IMR-90 (cell line): ENCODE data around the gene PRR13. TPM values are rescaled to one million over a fixed set of nuclear protein-coding genes. Genes with fewer than 3 reads are reported as not detected.

Experiments
- ATAC-seq: fragments of 200-7000 bp; cut with Tn5 transposase; 2 replicates; pipeline ENCODE4 v1.9.1; 2020; ENCODE audit warnings: low read depth, mild to moderate bottlenecking, moderate library complexity
- BruUV-seq: library from RNA; stranded (reverse); fragments of 400-500 nt; replicated peaks from 2 replicates; lab custom pipeline; 2021; lab: Mats Ljungman, UMichigan
- CTCF ChIA-PET: fragments of 300-600 bp; formaldehyde crosslinking; extraction: SDS; loops from one replicate; lab custom pipeline; 2021; ENCODE audit warnings: antibody characterized with exemption; lab: Yijun Ruan, JAX
- POLR2A ChIA-PET: fragments of 300-600 bp; sonication (Branson Sonifier 250); formaldehyde crosslinking; loops from one replicate; lab custom pipeline; 2022; ENCODE audit warnings: antibody characterized with exemption; ENCODE audit not compliant: unreplicated experiment; lab: Charles Lee
- DNase-seq: peaks from one replicate; pipeline ENCODE4 v3.0.0; 2013
- H2AFZ ChIP-seq: replicated peaks from 2 replicates; pipeline ENCODE3; 2013; ENCODE audit warnings: low read length, mild to moderate bottlenecking; ENCODE audit not compliant: poor library complexity
- H2AK5ac ChIP-seq: 2 replicates; pipeline ENCODE4 v1.6.1; 2013; ENCODE audit warnings: low read depth, low read length, inconsistent platforms
- H2AK9ac ChIP-seq: replicated peaks from 2 replicates; pipeline ENCODE3; 2013; ENCODE audit warnings: mild to moderate bottlenecking, low read depth, low read length, moderate library complexity; ENCODE audit not compliant: poor library complexity
- H2BK120ac ChIP-seq: 2 replicates; pipeline ENCODE4 v1.6.1; 2013; ENCODE audit warnings: low read depth, low read length, inconsistent platforms
- H2BK15ac ChIP-seq: 3 replicates; pipeline ENCODE4 v1.6.1; 2013; ENCODE audit warnings: low read depth, low read length, inconsistent platforms
- H2BK20ac ChIP-seq: 2 replicates; pipeline ENCODE4 v1.6.1; 2013; ENCODE audit warnings: low read depth, mild to moderate bottlenecking, inconsistent platforms, low read length, moderate library complexity
- H2BK5ac ChIP-seq: 2 replicates; pipeline ENCODE4 v1.6.1; 2013; ENCODE audit warnings: mild to moderate bottlenecking, low read depth, low read length, inconsistent platforms; ENCODE audit not compliant: poor library complexity, severe bottlenecking
- H3K14ac ChIP-seq: replicated peaks from 2 replicates; pipeline ENCODE4 v1.6.1; 2013; ENCODE audit warnings: low read depth, low read length, inconsistent platforms
- H3K18ac ChIP-seq: 2 replicates; pipeline ENCODE4 v1.6.1; 2013; ENCODE audit warnings: low read depth, low read length, control low read depth
- H3K23ac ChIP-seq: 2 replicates; pipeline ENCODE4 v1.6.1; 2013; ENCODE audit warnings: low read depth, low read length, inconsistent platforms
- H3K27ac ChIP-seq: 2 replicates; pipeline ENCODE4 v1.5.1; 2013; ENCODE audit warnings: mild to moderate bottlenecking, control low read depth, low read length; ENCODE audit not compliant: insufficient read depth
- H3K27me3 ChIP-seq: 2 replicates; pipeline ENCODE4 v1.6.1; 2013; ENCODE audit warnings: low read length; ENCODE audit not compliant: control insufficient read depth, insufficient read depth
- H3K36me3 ChIP-seq: 2 replicates; pipeline ENCODE4 v1.6.1; 2013; ENCODE audit warnings: low read length, mixed read lengths; ENCODE audit not compliant: control insufficient read depth, insufficient read depth
- H3K4ac ChIP-seq: 2 replicates; pipeline ENCODE4 v1.6.1; 2013; ENCODE audit warnings: low read depth, low read length, inconsistent platforms
- H3K4me1 ChIP-seq: 2 replicates; pipeline ENCODE4 v1.6.1; 2013; ENCODE audit warnings: low read length, mixed read lengths; ENCODE audit not compliant: control insufficient read depth, insufficient read depth
- H3K4me2 ChIP-seq: 2 replicates; pipeline ENCODE4 v1.6.1; 2013; ENCODE audit warnings: low read depth, mild to moderate bottlenecking, control low read depth, low read length, moderate library complexity
- H3K4me3 ChIP-seq: 2 replicates; pipeline ENCODE4 v1.5.1; 2013; ENCODE audit warnings: low read depth, mild to moderate bottlenecking, control low read depth, low read length, moderate library complexity; ENCODE audit not compliant: insufficient read depth
- H3K56ac ChIP-seq: 2 replicates; pipeline ENCODE4 v1.6.1; 2013; ENCODE audit warnings: low read length, inconsistent platforms; ENCODE audit not compliant: insufficient read depth; ENCODE audit errors: extremely low read depth
- H3K79me1 ChIP-seq, 2 experiments: 2 replicates each; pipeline ENCODE4 v1.6.1; 2013; ENCODE audit warnings: low read length in 2 of 2, inconsistent platforms in 1 of 2, low read depth in 1 of 2
- H3K9ac ChIP-seq: 2 replicates; pipeline ENCODE4 v1.6.1; 2013; ENCODE audit warnings: low read depth, low read length, control low read depth
- H3K9me1 ChIP-seq: 2 replicates; pipeline ENCODE4 v1.6.1; 2013; ENCODE audit warnings: low read length, inconsistent platforms; ENCODE audit not compliant: insufficient read depth
- H3K9me3 ChIP-seq: 2 replicates; pipeline ENCODE4 v1.6.1; 2013; ENCODE audit warnings: low read length; ENCODE audit not compliant: control insufficient read depth, insufficient read depth
- H4K20me1 ChIP-seq: 2 replicates; pipeline ENCODE4 v1.6.1; 2013; ENCODE audit warnings: low read length, inconsistent platforms; ENCODE audit not compliant: insufficient read depth
- H4K5ac ChIP-seq: 2 replicates; pipeline ENCODE4 v1.6.1; 2013; ENCODE audit warnings: mild to moderate bottlenecking, low read depth, low read length, control low read depth
- H4K8ac ChIP-seq, 2 experiments: 2 replicates each; pipeline ENCODE4 v1.6.1; 2013; ENCODE audit warnings: low read depth in 2 of 2, low read length in 2 of 2, control low read depth in 1 of 2, inconsistent platforms in 1 of 2
- H4K91ac ChIP-seq: 2 replicates; pipeline ENCODE4 v1.6.1; 2013; ENCODE audit warnings: low read depth, low read length, inconsistent platforms; ENCODE audit not compliant: insufficient read depth
- CEBPB ChIP-seq: IDR thresholded peaks from 2 replicates; pipeline ENCODE4 v1.6.1; 2012; ENCODE audit warnings: low read depth, low read length, improper control_type of control experiment
- CHD1 ChIP-seq: IDR thresholded peaks from 2 replicates; pipeline ENCODE4 v1.6.1; 2012; ENCODE audit warnings: low read depth, low read length, improper control_type of control experiment
- FOS ChIP-seq: fragments of 150-350 bp; IDR thresholded peaks from 2 replicates; pipeline ENCODE4 v1.6.1; 2016; ENCODE audit warnings: low read depth, low read length
- MAFK ChIP-seq: IDR thresholded peaks from 2 replicates; pipeline ENCODE4 v1.6.1; 2012; ENCODE audit warnings: low read depth, low read length, improper control_type of control experiment
- MXI1 ChIP-seq: IDR thresholded peaks from 2 replicates; pipeline ENCODE4 v1.6.1; 2012; ENCODE audit warnings: low read depth, mild to moderate bottlenecking, low read length, moderate library complexity, borderline replicate concordance
- NFE2L2 ChIP-seq: fragments of 150-350 bp; IDR thresholded peaks from 2 replicates; pipeline ENCODE4 v1.6.1; 2016; ENCODE audit warnings: low read depth, mild to moderate bottlenecking, low read length
- POLR2A ChIP-seq: IDR thresholded peaks from 2 replicates; pipeline ENCODE4 v1.6.1; 2012; ENCODE audit warnings: mild to moderate bottlenecking, low read depth, low read length
- RAD21 ChIP-seq: IDR thresholded peaks from 2 replicates; pipeline ENCODE4 v1.6.1; 2012; ENCODE audit warnings: low read length, improper control_type of control experiment
- RCOR1 ChIP-seq: IDR thresholded peaks from 2 replicates; pipeline ENCODE4 v1.6.1; 2012; ENCODE audit warnings: mild to moderate bottlenecking, low read length, improper control_type of control experiment; ENCODE audit not compliant: insufficient replicate concordance
- RFX5 ChIP-seq: IDR thresholded peaks from 2 replicates; pipeline ENCODE4 v1.8.0; 2012; ENCODE audit warnings: low read depth, mild to moderate bottlenecking, low read length, moderate library complexity
- SMC3 ChIP-seq: fragments of 150-350 bp; IDR thresholded peaks from 2 replicates; pipeline ENCODE4 v1.6.1; 2016; ENCODE audit warnings: low read depth, mild to moderate bottlenecking, antibody characterized with exemption, low read length, moderate library complexity
- USF2 ChIP-seq: fragments of 150-350 bp; IDR thresholded peaks from 2 replicates; pipeline ENCODE4 v1.6.1; 2017; ENCODE audit warnings: mild to moderate bottlenecking, antibody characterized with exemption, low read length, low read depth
- WGBS, 2 experiments: methylation state at CpG; one replicate each; pipeline versions ENCODE4 v1.1.5 to v1.1.7; 2013; ENCODE audit warnings: missing lambda C conversion rate in 2 of 2; ENCODE audit not compliant: insufficient read length in 1 of 2; ENCODE audit errors: extremely low coverage in 2 of 2; 5-methylcytosine and 5-hydroxymethylcytosine counted together
- dilution Hi-C: fragments of 300-500 bp; cut with HindIII; formaldehyde crosslinking; loops from one replicate; pipeline ENCODE4 v1.14.3; 2018; ENCODE audit warnings: low sequenced_read_pairs; ENCODE audit not compliant: unreplicated experiment
- in situ Hi-C: fragments of 300-500 bp; cut with MboI; formaldehyde crosslinking; loops from 3 replicates; pipeline ENCODE4 v1.14.3; 2019; ENCODE audit warnings: low sequenced_read_pairs, inconsistent platforms, mixed read lengths
- intact Hi-C: fragments of 100-400 bp; cut with micrococcal nuclease; formaldehyde crosslinking; loops from 2 replicates; pipeline ENCODE4 v1.10.0; 2022
- polyA plus RNA-seq, 3 experiments: library from polyadenylated mRNA; depleted of rRNA; stranded (reverse); fragments of >200 nt; gene quantifications; 2 replicates each; pipeline ENCODE4 v1.2.3, GENCODE V29; 2012; ENCODE audit warnings: low replicate concordance in 1 of 3
- total RNA-seq: library from RNA; depleted of rRNA; stranded (reverse); fragments of >200 nt; gene quantifications from 2 replicates; pipeline ENCODE4 v1.2.3, GENCODE V29; 2012
- TF ChIP-seq, protein P1 (sequence below): fragments of 150-350 bp; IDR thresholded peaks from 2 replicates; pipeline ENCODE4 v1.6.1; 2016; ENCODE audit warnings: low read depth, mild to moderate bottlenecking, low read length, moderate library complexity, borderline replicate concordance
- TF ChIP-seq, protein P2 (sequence below): conservative IDR thresholded peaks from 2 replicates; pipeline ENCODE4 v1.5.1; 2012; ENCODE audit warnings: mild to moderate bottlenecking, low read depth, low read length, improper control_type of control experiment

Gene PRR13
- total and polyA plus RNA-seq, 2 of the 4 experiments (the other 2 are of a cell fraction) = 25.5 to 114 TPM

GRCh38 chr12:53472056-53472582, 30.6 kb downstream of the PRR13 start:
- H3K9me3 ChIP-seq = no peaks in the 10 kb centered on the region
- intact Hi-C loops (no loop called here), dilution Hi-C loops (no loop called here), in situ Hi-C loops (no loop called here)
- no peak overlapping the region for H3K4me3 ChIP-seq
- ChIA-PET CTCF (no interaction called here), POLR2A (no interaction called here)
- WGBS, 2 experiments = no CpG with 5 or more reads among the region's 1 CpG
- peaks cover 84% of the 10 kb centered on the region for H3K36me3 ChIP-seq
- H2AK5ac ChIP-seq = no peak overlapping the region
- DNase-seq (no peak), ATAC-seq (no peak)
- no peak overlapping the region for H2BK120ac ChIP-seq
- H3K9ac ChIP-seq = no peak overlapping the region
- no peak overlapping the region for H2BK5ac ChIP-seq
- peaks cover 82% of the 10 kb centered on the region for H4K20me1 ChIP-seq
- H3K27me3 ChIP-seq = no peaks in the 10 kb centered on the region
- BruUV-seq = no TSS peak
- H2AFZ ChIP-seq = no peak overlapping the region
- no peaks in the 10 kb centered on the region for H3K9me1 ChIP-seq
- no peak overlapping the region for H2BK15ac ChIP-seq
- no peak overlapping the region for H3K14ac ChIP-seq
- TF ChIP-seq, protein P1, sequence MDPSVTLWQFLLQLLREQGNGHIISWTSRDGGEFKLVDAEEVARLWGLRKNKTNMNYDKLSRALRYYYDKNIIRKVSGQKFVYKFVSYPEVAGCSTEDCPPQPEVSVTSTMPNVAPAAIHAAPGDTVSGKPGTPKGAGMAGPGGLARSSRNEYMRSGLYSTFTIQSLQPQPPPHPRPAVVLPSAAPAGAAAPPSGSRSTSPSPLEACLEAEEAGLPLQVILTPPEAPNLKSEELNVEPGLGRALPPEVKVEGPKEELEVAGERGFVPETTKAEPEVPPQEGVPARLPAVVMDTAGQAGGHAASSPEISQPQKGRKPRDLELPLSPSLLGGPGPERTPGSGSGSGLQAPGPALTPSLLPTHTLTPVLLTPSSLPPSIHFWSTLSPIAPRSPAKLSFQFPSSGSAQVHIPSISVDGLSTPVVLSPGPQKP = no peak
- TF ChIP-seq MAFK = no peak
- TF ChIP-seq MXI1 = no peak
- no peak for TF ChIP-seq SMC3
- no peak for TF ChIP-seq FOS
- TF ChIP-seq CEBPB = no peak
- no peak for TF ChIP-seq RCOR1
- no peak for TF ChIP-seq CHD1
- no peak for TF ChIP-seq NFE2L2
- TF ChIP-seq RAD21 = no peak
- TF ChIP-seq POLR2A = no peak
- TF ChIP-seq, protein P2, sequence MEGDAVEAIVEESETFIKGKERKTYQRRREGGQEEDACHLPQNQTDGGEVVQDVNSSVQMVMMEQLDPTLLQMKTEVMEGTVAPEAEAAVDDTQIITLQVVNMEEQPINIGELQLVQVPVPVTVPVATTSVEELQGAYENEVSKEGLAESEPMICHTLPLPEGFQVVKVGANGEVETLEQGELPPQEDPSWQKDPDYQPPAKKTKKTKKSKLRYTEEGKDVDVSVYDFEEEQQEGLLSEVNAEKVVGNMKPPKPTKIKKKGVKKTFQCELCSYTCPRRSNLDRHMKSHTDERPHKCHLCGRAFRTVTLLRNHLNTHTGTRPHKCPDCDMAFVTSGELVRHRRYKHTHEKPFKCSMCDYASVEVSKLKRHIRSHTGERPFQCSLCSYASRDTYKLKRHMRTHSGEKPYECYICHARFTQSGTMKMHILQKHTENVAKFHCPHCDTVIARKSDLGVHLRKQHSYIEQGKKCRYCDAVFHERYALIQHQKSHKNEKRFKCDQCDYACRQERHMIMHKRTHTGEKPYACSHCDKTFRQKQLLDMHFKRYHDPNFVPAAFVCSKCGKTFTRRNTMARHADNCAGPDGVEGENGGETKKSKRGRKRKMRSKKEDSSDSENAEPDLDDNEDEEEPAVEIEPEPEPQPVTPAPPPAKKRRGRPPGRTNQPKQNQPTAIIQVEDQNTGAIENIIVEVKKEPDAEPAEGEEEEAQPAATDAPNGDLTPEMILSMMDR = no peak
- TF ChIP-seq USF2 = no peak
- no peak for TF ChIP-seq RFX5
- H3K79me1 ChIP-seq = peaks cover 27 to 70% of the 10 kb centered on the region in 2 experiments
- H3K23ac ChIP-seq = no peak overlapping the region
- peaks cover 7% of the 10 kb centered on the region for H3K4me1 ChIP-seq
- no peak overlapping the region for H3K18ac ChIP-seq
- H3K27ac ChIP-seq = no peak overlapping the region
- no peak overlapping the region for H4K5ac ChIP-seq
- H3K4me2 ChIP-seq = no peak overlapping the region
- no peak overlapping the region for H3K56ac ChIP-seq
- H4K8ac ChIP-seq = no peak overlapping the region
- no peak overlapping the region for H2AK9ac ChIP-seq
- H2BK20ac ChIP-seq = no peak overlapping the region
- no peak overlapping the region for H3K4ac ChIP-seq
- H4K91ac ChIP-seq = no peak overlapping the region
